HCT116 (cell line): ENCODE data around the gene MYH14.

Experiments
- ELF1 ChIP-seq: IDR thresholded peaks from 2 replicates; pipeline ENCODE4 v1.6.1; 2012; ENCODE audit warnings: low read depth, borderline replicate concordance
- EZH2 ChIP-seq: fragments of 200-600 bp; sonication (generic); IDR thresholded peaks from 2 replicates; pipeline ENCODE4 v1.6.1; 2017; ENCODE audit warnings: antibody characterized with exemption, mixed run types
- FOSL1 ChIP-seq: IDR thresholded peaks from 2 replicates; pipeline ENCODE4 v1.6.1; 2012; ENCODE audit warnings: low read depth
- JUND ChIP-seq: IDR thresholded peaks from 2 replicates; pipeline ENCODE4 v1.6.1; 2012
- POLR2A ChIP-seq: IDR thresholded peaks from 2 replicates; pipeline ENCODE4 v1.7.0; 2011; ENCODE audit warnings: borderline replicate concordance; ENCODE audit not compliant: insufficient read depth, insufficient read length; ENCODE audit errors: extremely low read depth
- RAD21 ChIP-seq: IDR thresholded peaks from 2 replicates; pipeline ENCODE4 v1.6.1; 2012; ENCODE audit warnings: low read depth, mild to moderate bottlenecking
- SP1 ChIP-seq: IDR thresholded peaks from 2 replicates; pipeline ENCODE4 v1.6.1; 2012; ENCODE audit warnings: low read depth
- TCF7L2 ChIP-seq: IDR thresholded peaks from 2 replicates; pipeline ENCODE4 v1.7.0; 2011; ENCODE audit warnings: borderline replicate concordance, inconsistent platforms; ENCODE audit not compliant: insufficient read depth, insufficient read length; ENCODE audit errors: extremely low read depth
- ZFX ChIP-seq: fragments of 450-650 bp; IDR thresholded peaks from 2 replicates; pipeline ENCODE4 v1.6.1; 2017
- TF ChIP-seq, protein P1 (sequence below), 3 experiments: fragments of 200-600 bp in 1 of 3; sonication (generic) in 1 of 3; IDR thresholded peaks in 2 of 3; conservative IDR thresholded peaks in 1 of 3; 2 replicates each; pipeline ENCODE4 v1.5.1; 2012 to 2017; ENCODE audit warnings: low read depth in 2 of 3, low read length in 2 of 3, antibody characterized with exemption in 1 of 3, borderline replicate concordance in 1 of 3, control low read depth in 1 of 3, mild to moderate bottlenecking in 1 of 3, mixed read lengths in 1 of 3, mixed run types in 1 of 3, moderate library complexity in 1 of 3; ENCODE audit not compliant: insufficient read depth in 1 of 3
- TF ChIP-seq, protein P2 (sequence below): IDR thresholded peaks from 2 replicates; pipeline ENCODE4 v1.6.1; 2012; ENCODE audit warnings: low read depth

DNA sequence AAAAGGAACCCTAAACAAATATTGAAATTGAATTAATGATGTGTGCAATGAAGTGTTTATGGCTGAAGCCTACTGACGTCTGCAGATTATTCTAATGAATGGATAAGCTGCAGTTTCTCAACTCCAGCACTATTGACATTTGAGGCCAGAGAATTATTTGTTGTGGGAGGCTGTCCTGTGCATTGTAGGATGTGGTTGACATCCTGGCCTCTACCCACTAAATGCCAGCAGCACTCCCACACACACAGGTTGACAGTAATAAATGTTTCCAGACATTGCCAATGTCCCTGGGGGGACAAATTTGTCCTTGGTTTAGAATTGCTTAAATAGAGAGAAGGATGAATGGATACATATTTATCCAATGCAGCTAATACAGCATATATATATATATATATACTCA is 19.2 kb upstream of the MYH14 start:
- TF ChIP-seq ZFX (no peak), EZH2 (no peak), TCF7L2 (no peak), JUND (no peak), POLR2A (no peak), FOSL1 (no peak), RAD21 (no peak), SP1 (no peak), ELF1 (no peak)
- TF ChIP-seq, protein P1, sequence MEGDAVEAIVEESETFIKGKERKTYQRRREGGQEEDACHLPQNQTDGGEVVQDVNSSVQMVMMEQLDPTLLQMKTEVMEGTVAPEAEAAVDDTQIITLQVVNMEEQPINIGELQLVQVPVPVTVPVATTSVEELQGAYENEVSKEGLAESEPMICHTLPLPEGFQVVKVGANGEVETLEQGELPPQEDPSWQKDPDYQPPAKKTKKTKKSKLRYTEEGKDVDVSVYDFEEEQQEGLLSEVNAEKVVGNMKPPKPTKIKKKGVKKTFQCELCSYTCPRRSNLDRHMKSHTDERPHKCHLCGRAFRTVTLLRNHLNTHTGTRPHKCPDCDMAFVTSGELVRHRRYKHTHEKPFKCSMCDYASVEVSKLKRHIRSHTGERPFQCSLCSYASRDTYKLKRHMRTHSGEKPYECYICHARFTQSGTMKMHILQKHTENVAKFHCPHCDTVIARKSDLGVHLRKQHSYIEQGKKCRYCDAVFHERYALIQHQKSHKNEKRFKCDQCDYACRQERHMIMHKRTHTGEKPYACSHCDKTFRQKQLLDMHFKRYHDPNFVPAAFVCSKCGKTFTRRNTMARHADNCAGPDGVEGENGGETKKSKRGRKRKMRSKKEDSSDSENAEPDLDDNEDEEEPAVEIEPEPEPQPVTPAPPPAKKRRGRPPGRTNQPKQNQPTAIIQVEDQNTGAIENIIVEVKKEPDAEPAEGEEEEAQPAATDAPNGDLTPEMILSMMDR (IDR thresholded peaks at IDR 0.05 in 2 of 3, conservative IDR thresholded peaks at IDR 0.05 in 1 of 3; ENCODE audit: borderline replicate concordance in 1 of 3, insufficient read depth in 1 of 3, low read depth in 2 of 3, low read length in 2 of 3) = no peak
- TF ChIP-seq, protein P2, sequence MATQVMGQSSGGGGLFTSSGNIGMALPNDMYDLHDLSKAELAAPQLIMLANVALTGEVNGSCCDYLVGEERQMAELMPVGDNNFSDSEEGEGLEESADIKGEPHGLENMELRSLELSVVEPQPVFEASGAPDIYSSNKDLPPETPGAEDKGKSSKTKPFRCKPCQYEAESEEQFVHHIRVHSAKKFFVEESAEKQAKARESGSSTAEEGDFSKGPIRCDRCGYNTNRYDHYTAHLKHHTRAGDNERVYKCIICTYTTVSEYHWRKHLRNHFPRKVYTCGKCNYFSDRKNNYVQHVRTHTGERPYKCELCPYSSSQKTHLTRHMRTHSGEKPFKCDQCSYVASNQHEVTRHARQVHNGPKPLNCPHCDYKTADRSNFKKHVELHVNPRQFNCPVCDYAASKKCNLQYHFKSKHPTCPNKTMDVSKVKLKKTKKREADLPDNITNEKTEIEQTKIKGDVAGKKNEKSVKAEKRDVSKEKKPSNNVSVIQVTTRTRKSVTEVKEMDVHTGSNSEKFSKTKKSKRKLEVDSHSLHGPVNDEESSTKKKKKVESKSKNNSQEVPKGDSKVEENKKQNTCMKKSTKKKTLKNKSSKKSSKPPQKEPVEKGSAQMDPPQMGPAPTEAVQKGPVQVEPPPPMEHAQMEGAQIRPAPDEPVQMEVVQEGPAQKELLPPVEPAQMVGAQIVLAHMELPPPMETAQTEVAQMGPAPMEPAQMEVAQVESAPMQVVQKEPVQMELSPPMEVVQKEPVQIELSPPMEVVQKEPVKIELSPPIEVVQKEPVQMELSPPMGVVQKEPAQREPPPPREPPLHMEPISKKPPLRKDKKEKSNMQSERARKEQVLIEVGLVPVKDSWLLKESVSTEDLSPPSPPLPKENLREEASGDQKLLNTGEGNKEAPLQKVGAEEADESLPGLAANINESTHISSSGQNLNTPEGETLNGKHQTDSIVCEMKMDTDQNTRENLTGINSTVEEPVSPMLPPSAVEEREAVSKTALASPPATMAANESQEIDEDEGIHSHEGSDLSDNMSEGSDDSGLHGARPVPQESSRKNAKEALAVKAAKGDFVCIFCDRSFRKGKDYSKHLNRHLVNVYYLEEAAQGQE = no peak
